NB4 (cell line): ENCODE data around the gene BIN1.

Experiments
- CTCF ChIP-seq: IDR thresholded peaks from one replicate; pipeline ENCODE4 v1.5.1; 2012; ENCODE audit warnings: low read depth, low read length
- MAX ChIP-seq: IDR thresholded peaks from 2 replicates; pipeline ENCODE4 v1.6.1; 2011; ENCODE audit warnings: low read depth, low read length
- POLR2A ChIP-seq: IDR thresholded peaks from 2 replicates; pipeline ENCODE4 v1.6.1; 2011; ENCODE audit warnings: mild to moderate bottlenecking; ENCODE audit not compliant: insufficient read length; ENCODE audit errors: extremely low read depth

GRCh38 chr2:127110985-127111384, 4.0 kb upstream of the BIN1 start:
- TF ChIP-seq CTCF (no peak), POLR2A (no peak), MAX (no peak)
